ENCODE measurements around the gene PNPLA6. TPM values are rescaled to one million over a fixed set of nuclear protein-coding genes. Genes with fewer than 3 reads are reported as not detected.

Gene PNPLA6
- total and polyA plus RNA-seq, 2 of the 13 experiments (the other 11 are each of a cell fraction or from before 2014, with no cell fraction given), result 24.9 to 28.2 TPM

DNA sequence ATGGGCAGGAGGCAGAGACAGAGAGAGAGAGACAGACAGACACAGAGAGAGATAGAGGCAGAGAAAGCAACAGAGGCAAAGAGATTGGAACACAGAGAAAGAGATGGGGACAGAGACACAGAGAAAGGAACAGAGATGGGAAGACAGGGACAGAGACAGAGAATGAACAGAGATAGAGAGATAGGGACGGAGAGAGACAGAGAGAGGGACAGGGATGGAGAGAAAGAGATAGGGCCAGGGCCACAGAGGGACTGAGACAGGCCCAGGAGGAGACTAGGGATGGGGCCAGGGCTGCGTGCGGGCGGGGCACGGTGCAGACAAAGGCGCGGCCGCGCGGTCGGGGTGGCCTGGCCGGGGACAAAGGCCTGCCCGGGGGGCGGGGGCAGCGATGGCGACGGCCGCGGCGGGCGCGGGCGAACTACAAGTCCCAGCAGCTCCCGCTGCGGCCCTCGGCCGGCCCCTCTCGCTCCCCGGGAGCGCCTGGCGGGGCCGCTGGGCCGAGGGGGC is 19.8 kb upstream of the PNPLA6 start, which contains the start of gene ZNF358 (continued):
- TF ChIP-seq KLF16 (CRISPR knock-in tag; IDR thresholded peaks at IDR 0.05) (peak in 1 of 2 experiments; percentile 38; a peak in 1 of 4 replicates), NCOA2 (CRISPR knock-in tag; IDR thresholded peaks at IDR 0.05) (no peak), ZNF260 (CRISPR knock-in tag; IDR thresholded peaks at IDR 0.05; ENCODE audit: borderline replicate concordance, low read depth) (no peak), ZKSCAN1 (IDR thresholded peaks at IDR 0.05; ENCODE audit: low read length) (no peak), GLI4 (CRISPR knock-in tag; IDR thresholded peaks at IDR 0.05; ENCODE audit: borderline replicate concordance) (no peak), HES4 (CRISPR knock-in tag; IDR thresholded peaks at IDR 0.05; ENCODE audit: borderline replicate concordance) (no peak), KDM5A (IDR thresholded peaks at IDR 0.05; ENCODE audit: borderline replicate concordance, low read length) (no peak), TOE1 (CRISPR knock-in tag; IDR thresholded peaks at IDR 0.05) (no peak), ZNF292 (CRISPR knock-in tag; IDR thresholded peaks at IDR 0.05; ENCODE audit: borderline replicate concordance, low read depth) (no peak), SSRP1 (CRISPR knock-in tag; IDR thresholded peaks at IDR 0.05) (no peak), ZSCAN25 (CRISPR knock-in tag; IDR thresholded peaks at IDR 0.05) (no peak), KMT2B (CRISPR knock-in tag; IDR thresholded peaks at IDR 0.05) (0 out of 2 replicates have a peak, but pooled peaks have one; percentile 35), HMG20A (CRISPR knock-in tag; IDR thresholded peaks at IDR 0.05; ENCODE audit: borderline replicate concordance) (no peak), SIX4 (CRISPR knock-in tag; IDR thresholded peaks at IDR 0.05) (no peak), HOXA3 (CRISPR knock-in tag; IDR thresholded peaks at IDR 0.05) (peak; percentile 57; the same call in 1 of the 2 replicates)
- TF ChIP-seq, protein P1, sequence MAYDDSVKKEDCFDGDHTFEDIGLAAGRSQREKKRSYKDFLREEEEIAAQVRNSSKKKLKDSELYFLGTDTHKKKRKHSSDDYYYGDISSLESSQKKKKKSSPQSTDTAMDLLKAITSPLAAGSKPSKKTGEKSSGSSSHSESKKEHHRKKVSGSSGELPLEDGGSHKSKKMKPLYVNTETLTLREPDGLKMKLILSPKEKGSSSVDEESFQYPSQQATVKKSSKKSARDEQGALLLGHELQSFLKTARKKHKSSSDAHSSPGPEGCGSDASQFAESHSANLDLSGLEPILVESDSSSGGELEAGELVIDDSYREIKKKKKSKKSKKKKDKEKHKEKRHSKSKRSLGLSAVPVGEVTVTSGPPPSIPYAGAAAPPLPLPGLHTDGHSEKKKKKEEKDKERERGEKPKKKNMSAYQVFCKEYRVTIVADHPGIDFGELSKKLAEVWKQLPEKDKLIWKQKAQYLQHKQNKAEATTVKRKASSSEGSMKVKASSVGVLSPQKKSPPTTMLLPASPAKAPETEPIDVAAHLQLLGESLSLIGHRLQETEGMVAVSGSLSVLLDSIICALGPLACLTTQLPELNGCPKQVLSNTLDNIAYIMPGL (CRISPR knock-in tag; IDR thresholded peaks at IDR 0.05; ENCODE audit: borderline replicate concordance in 1 of 2, low read depth in 1 of 2), result 0 out of 4 replicates have a peak, but pooled peaks of 1 of the 2 experiments have one; percentile 0
- TF ChIP-seq, protein P2, sequence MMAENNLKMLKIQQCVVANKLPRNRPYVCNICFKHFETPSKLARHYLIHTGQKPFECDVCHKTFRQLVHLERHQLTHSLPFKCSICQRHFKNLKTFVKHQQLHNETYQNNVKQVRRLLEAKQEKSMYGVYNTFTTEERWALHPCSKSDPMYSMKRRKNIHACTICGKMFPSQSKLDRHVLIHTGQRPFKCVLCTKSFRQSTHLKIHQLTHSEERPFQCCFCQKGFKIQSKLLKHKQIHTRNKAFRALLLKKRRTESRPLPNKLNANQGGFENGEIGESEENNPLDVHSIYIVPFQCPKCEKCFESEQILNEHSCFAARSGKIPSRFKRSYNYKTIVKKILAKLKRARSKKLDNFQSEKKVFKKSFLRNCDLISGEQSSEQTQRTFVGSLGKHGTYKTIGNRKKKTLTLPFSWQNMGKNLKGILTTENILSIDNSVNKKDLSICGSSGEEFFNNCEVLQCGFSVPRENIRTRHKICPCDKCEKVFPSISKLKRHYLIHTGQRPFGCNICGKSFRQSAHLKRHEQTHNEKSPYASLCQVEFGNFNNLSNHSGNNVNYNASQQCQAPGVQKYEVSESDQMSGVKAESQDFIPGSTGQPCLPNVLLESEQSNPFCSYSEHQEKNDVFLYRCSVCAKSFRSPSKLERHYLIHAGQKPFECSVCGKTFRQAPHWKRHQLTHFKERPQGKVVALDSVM (CRISPR knock-in tag; IDR thresholded peaks at IDR 0.05), result no peak
- TF ChIP-seq, protein P3, sequence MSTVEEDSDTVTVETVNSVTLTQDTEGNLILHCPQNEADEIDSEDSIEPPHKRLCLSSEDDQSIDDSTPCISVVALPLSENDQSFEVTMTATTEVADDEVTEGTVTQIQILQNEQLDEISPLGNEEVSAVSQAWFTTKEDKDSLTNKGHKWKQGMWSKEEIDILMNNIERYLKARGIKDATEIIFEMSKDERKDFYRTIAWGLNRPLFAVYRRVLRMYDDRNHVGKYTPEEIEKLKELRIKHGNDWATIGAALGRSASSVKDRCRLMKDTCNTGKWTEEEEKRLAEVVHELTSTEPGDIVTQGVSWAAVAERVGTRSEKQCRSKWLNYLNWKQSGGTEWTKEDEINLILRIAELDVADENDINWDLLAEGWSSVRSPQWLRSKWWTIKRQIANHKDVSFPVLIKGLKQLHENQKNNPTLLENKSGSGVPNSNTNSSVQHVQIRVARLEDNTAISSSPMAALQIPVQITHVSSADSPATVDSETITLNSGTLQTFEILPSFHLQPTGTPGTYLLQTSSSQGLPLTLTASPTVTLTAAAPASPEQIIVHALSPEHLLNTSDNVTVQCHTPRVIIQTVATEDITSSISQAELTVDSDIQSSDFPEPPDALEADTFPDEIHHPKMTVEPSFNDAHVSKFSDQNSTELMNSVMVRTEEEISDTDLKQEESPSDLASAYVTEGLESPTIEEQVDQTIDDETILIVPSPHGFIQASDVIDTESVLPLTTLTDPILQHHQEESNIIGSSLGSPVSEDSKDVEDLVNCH (CRISPR knock-in tag; IDR thresholded peaks at IDR 0.05), result no peak
- TF ChIP-seq, protein P4, sequence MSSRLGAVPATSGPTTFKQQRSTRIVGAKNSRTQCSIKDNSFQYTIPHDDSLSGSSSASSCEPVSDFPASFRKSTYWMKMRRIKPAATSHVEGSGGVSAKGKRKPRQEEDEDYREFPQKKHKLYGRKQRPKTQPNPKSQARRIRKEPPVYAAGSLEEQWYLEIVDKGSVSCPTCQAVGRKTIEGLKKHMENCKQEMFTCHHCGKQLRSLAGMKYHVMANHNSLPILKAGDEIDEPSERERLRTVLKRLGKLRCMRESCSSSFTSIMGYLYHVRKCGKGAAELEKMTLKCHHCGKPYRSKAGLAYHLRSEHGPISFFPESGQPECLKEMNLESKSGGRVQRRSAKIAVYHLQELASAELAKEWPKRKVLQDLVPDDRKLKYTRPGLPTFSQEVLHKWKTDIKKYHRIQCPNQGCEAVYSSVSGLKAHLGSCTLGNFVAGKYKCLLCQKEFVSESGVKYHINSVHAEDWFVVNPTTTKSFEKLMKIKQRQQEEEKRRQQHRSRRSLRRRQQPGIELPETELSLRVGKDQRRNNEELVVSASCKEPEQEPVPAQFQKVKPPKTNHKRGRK (CRISPR knock-in tag; IDR thresholded peaks at IDR 0.05), result peak; percentile 93
- TF ChIP-seq, protein P5, sequence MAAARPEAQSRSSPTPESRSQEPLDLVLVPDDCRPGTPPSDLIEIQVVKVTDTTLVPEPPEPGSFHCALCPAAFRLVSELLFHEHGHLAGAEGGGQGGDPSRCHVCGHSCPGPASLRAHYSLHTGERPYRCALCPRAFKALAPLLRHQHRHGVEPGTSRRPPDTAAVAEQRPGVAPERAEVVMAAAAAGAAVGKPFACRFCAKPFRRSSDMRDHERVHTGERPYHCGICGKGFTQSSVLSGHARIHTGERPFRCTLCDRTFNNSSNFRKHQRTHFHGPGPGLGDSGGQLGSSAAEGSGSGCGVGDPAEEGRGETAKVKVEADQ (CRISPR knock-in tag; IDR thresholded peaks at IDR 0.05; ENCODE audit: borderline replicate concordance), result no peak
- TF ChIP-seq, protein P6, sequence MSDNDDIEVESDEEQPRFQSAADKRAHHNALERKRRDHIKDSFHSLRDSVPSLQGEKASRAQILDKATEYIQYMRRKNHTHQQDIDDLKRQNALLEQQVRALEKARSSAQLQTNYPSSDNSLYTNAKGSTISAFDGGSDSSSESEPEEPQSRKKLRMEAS (IDR thresholded peaks at IDR 0.05), result peak; percentile 66

Data from HepG2 (cell line).